CD4-positive, alpha-beta T cell treated with Interleukin-6 for 4 hours (primary cell): ENCODE data around the gene VAMP7.
A peak's percentile ranks its signal among the peaks of the same experiment; 100 is the strongest.
"Not testable (repeated sequence)": the region's sequence is repeated elsewhere in the genome, so short reads cannot be mapped to it uniquely, and the experiment has no call there.

Experiments used
- DNase-seq: peaks from one replicate; pipeline ENCODE4 v3.0.0-alpha.2; 2020; ENCODE audit warnings: mixed read lengths

VAMP7 gene, protein sequence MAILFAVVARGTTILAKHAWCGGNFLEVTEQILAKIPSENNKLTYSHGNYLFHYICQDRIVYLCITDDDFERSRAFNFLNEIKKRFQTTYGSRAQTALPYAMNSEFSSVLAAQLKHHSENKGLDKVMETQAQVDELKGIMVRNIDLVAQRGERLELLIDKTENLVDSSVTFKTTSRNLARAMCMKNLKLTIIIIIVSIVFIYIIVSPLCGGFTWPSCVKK

DNA sequence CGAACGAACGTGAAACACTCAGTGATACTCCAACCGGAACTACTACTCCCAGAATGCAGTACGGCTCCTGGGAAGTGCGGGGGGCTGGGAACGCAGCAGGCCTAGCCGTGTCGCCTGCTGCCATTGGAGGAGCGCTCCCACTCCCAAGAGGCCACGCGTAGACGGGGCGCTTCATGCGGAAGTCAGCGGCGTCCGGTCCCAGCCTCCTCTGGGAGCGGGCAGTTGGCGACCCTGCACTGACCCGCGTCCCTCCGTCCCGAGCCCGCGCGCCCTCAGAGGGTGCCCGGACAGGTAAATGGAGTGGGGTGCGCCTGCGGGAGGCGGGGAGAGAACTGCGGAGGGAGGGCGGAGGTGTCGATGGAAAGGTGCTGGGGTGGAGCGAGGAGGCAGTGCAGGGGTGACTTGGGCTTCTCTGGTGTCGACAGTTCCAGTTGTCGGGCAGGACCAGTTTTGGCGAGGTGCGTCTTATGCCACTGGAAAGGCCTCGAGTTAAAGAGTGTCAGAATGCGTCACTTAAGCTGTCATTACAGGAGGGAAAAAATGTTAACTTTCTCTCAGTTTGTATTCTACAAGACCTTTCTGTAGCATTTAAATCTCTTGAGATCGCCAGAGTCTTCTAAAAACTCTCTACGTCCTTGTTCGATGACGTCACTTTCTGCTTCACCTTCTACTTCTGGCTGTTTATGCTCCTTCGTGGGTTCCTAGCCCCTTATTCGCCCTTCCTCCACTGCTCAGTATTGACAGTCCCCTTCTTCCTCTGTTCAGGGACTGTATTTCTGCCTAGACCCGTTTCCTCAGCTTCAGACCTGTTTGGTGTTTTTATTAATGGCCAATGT lies at the start of gene VAMP7:
VAMP7 (plus strand) TSS at position 188 of the 836 bp plus-strand sequence. CDS start 8,122 bp downstream, outside the sequence.
- DNase-seq: peak; percentile 81

DNA sequence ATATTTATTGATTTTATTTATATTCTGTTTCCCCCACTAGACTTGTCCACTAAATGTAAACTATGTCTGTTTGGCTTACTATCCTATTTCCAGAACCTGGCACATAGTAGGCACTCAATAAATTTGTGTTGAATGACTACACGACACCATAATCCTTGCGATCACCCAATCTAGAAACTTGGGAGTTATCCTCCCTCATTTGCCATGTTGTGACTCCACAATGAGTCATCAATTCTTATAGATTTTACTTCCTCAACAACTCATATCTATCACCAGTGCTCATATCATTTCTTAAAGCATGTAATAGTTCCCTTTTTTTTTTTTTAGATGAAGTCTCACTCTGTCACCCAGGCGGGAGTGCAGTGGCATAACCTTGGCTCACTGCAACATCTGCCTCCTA lies 39.9 kb upstream of the VAMP7 start:
- DNase-seq: no peak

DNA sequence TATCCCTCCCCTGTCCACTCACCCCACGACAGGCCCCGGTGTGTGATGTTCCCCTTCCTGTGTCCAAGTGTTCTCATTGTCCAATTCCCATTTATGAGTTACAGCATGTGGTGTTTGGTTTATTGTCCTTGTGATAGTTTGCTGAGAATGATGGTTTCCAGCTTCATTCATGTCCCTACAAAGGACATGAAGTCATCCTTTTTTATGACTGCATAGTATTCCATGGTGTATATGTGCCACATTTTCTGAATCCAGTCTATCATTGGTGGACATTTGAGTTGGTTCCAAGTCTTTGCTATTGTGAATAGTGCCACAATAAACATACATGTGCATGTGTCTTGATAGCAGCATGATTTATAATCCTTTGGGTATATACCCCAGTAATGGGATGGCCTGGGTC lies 29.4 kb upstream of the VAMP7 start:
- not testable (repeated sequence) for DNase-seq

DNA sequence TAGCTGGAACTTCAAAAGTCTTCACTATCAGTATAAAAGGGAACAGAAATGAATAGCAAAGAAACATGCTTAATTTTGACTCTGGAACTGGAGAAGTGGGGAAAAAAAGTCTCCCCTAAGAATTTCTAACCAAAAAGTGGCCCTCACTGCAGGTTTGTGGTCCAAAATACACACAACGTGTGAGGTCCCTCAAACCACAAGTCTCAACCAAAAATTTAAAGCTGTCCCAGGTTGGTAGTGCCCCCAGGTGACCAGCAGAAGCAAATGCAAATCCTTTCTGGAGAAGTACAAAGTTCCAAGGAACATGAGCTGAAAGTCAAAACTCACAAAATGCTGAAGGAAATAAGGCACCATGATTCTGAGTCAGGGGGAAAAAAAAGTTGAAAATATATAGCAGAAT lies 23.6 kb upstream of the VAMP7 start:
- DNase-seq: no peak

DNA sequence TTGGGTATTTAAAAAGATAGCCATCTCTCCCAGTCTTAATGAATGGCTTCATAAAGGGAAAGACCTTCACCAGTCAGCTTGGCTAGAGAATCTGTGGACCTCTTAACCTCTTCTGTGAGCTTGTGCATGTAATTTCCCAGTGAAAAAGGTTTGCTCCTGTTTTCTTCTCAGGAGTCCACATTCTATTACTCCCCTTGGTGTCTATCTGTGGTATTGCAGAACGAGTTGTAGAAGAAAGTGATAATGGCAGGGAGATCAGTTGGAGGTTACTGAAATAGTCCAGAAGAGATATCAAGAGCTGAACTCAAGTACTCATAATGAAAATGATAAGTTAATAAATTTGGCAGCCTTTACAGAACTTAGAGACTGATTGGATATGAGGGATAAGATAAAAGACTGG lies 16.5 kb upstream of the VAMP7 start:
- DNase-seq: no peak

DNA sequence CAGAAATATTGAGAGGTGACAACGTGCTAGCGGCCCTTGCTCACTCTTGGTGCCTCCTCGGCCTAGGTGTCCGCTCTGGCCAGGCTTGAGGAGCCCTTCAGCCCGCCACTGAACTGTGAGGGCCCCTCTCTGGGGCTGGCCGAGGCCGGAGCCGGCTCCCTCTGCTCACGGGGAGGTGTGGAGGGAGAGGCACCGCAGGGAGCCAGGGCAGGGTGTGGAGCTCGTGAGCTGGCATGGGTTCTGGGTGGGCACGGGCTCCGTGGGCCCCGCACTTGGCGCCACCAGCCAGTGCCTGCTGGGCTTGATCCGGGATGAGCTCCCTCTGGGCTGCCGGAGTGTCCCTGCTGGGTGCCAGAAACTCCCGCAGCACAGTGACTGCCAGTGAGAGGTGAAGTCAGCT lies 16.0 kb upstream of the VAMP7 start:
- DNase-seq: no peak

DNA sequence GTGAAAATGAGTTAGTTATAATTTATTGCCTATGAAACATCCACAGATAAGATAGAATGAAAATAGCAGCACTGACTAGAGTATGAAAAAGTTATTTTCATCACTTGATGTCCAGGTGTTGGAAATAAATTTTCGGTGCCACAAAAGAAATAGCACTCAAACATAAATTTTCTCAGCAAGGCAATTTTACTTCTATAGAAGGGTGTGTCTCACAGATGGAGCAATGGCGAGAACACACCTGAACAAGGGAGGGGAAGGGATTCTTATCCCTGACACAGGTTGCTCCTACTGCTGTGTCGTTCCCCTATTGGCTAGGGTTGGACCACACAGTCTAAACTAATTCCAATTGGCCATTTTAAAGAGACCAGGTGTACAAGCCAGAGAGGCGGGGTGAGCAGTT lies 13.3 kb upstream of the VAMP7 start:
- DNase-seq: no peak

DNA sequence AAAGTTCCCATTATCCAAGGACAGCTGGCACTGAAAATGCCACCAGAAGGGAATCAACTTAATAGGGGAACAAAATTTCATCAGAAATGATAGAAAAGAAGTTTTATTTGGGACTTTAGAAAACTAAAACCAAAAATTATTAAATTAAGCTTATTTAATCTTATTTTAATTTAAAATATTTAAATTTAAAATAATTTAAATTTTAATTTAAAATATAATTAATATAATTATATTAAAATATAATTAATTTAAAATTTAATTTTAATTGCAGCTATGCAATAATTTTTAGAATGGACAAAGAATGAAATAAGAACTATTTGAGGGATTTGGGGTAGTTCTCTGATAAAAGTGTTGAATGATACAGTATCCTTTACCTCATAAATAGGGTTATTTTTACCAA lies 10.2 kb upstream of the VAMP7 start:
- no peak for DNase-seq

DNA sequence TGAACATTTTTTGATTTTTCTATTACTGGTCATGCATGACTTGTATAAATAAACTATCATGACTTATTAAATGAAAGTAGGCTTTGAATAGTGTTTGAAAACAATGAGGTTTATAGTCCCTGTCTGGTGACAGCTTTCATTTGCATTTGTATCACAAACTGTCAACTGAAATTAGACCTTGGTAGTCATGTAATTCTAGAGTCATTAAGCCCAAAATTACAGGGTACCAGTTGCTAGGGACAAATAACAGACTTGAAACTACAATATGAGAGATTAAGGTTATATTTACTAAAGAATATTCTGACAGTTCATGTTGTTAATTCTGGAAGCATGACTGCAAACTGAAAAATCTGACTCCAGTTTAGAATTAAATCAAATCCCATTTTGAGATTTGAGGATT lies 9.2 kb upstream of the VAMP7 start:
- DNase-seq: no peak

DNA sequence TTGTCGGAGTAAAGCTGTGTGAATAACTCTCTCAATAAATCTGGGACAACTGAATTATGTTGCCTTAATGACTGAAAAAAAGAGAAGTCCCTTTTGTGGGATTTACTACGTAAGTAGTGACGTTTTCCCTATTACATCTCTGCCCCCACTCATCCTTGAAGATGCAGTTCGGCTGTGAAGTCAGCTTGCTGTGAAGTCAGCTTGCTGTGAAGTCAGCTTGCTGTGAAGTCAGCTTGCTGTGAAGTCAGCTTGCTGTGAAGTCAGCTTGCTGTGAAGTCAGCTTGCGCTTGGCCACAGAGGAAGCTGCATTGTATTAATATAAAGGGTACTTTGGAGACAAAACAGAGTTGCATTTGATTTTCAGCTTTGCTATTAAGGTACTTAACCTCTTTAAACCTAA lies 8.0 kb upstream of the VAMP7 start:
- DNase-seq: no peak

DNA sequence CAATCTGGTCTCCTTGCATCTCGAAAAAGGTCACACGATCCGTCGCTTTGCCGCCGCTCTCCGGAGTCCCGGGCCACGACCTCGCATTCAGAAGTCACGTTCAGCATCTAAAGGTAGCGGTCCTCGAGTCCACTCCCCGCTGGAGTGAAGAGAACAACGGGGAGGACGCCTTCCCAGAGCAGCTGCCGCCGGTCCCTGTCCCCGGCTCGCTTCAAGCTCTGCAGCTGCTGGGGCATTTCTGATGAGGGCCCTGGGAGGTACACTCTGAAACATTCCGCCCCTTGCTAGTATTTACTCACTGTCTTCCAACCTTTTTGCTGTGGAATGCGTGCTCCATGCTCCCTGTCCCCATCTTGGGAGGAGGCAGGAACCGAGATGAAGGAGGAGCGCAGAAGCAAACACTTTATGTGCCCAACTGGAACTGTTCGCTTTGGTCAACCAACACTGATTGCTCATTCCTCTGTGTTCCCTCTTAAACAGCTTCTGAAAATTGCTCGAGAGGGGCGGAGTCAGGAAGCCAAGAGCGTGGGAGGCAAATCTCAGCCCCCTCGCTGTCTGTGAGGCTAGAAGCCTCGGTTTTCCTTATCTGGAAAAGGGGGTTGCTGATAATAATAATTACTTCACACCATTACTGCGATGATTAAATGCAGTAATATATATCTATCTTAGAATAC lies 6.4 kb upstream of the VAMP7 start:
- DNase-seq: no peak

DNA sequence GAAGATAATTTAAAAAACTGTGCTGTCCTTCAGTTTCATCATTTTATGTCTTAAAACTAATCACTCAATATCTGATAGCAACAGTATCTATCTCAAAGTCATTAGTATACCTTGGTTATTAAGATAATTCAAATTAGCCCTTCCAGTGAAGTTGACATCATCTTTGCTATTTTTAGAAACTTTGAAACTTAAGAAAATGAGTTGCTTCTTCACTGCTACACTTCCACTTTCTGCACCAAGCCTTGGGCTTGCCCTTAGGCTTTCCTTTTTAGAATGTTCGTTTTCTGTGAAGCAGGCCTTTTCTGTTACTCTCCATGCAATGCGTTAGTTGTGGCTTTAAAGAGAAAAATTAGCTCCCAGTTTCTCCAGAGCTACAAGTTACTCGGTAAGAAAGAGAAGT lies 4.4 kb upstream of the VAMP7 start:
- no peak for DNase-seq

DNA sequence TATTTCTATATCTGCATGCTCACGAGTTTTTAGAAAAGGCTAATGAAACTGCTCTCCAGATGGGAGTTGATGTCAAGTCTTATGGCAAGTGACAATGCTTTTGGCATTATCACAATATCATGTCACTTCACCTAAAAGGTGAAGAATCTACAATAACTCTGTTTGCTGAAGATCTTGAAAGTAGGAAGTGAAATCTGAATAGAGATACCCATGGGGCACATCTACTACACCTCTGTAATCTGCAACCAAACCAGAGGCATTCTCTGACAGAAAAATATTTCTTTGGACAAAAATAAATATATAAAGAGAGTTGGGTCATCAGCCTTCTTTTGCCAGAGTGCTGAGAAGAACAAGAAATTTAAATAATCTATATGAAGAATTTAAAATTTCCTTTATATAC lies 3.9 kb upstream of the VAMP7 start:
- DNase-seq: no peak

DNA sequence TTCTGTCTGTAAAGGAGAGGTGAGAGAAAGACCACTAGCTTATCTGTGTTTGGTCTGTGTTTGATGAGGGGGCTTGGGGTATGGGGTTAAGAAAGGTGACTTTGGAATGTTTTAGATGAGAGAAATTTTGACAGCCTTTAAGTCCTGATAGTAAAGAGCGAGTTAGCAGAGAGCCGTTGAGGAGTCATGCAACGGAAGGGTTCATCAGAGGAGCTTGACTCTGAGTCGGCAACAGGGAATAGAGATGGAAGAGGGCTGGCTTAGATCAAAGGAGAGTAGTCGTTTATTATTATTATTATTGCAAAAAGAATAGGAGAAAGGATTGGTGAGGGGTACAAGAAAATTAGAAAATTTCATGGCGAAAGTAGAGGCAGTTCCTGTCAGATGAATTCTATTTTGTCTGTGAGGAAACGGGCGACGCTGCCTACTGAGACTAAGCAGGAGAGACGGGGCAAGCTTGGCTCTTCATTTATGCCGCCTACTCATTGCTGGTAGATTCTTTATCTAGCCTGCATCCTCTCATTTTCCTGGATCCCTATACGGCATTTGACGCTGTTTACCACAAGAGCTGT lies 473 bp upstream of the VAMP7 start:
- DNase-seq: no peak

DNA sequence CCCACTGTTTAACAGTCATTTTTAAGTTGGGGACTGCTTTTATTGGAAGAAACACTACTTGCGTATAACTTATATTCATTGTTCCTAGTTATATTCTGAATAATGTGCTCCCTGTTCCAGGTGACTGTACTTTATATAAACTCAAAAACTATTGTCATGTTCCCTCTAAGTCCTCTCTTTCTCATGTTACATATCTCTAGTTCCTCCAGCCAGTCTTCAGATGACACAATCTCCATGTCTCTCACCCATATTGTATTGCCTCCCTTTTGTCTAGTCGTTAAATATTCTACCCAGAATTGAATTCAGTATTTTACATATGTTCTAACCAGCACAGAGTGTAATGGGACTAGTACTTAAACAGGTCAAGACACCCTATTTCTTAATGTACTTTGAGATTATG lies 5.3 kb downstream of the VAMP7 start:
- no peak for DNase-seq

DNA sequence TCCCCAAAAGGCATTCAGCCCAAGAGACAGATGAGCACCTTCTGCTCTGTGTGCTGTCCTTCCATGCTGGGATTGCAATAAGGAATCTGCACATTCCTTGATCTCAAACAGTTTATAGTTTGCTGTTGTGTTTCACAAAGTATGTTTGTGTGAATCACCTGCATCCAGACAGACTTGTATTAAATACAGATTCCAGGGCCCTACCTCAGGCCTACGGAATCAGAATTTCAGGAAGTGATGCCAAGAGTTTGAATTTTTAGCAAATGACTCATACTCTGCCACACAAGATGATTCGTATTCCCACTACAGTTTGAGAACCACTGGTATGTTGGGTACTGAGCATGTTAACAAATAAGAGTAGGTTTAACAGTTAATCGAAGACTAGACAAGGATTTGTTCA lies 7.0 kb downstream of the VAMP7 start:
- no peak for DNase-seq

DNA sequence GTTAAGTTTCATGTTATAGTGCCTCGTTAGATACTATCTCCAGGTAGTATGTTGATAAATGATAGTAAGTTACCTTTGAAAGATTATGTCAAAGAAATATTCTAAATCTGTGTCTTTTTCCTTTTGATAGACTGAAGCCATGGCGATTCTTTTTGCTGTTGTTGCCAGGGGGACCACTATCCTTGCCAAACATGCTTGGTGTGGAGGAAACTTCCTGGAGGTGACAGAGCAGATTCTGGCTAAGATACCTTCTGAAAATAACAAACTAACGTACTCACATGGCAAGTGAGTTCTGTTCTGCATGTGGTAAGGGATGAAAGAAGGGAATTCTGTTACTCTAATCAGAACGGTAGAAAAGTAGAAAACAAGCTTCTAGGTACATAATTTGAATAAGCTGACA lies 8.2 kb downstream of the VAMP7 start:
- no peak for DNase-seq

DNA sequence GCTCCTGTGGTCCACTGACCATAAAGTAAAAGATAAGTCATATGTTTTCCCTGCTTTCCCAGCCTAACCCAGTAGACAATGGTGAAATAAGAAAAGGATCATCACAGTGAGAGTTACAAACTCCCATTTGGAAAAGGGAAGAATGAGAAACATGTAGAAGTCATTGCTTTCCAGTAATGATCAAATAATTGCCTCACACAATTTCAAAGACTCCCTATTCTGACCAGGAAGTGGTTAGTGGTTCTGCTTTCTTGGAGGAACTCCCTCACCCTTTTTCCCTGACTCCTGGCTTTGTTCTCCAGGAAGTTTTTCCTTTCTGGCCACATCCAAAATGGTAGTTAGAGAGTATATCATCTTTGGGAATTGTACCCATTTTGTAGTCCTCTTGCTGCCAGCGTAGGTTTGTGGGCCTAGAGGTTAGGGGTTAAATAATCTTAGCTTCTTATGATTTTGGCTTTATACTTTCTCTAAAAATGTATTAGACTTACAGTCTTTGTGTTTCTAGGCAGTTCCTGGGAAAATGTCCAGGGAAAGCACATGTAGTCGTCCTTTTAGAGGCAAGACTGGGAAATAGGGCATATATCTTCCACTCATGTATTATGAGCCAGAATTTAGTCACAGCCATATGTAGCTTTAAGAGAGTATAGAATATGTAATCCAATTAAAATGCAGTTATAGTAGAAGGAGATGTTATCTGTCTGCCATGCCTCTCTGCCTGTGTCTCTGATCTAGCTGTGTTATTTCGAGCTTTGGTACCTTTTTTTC lies 10.5 kb downstream of the VAMP7 start:
- DNase-seq: no peak

DNA sequence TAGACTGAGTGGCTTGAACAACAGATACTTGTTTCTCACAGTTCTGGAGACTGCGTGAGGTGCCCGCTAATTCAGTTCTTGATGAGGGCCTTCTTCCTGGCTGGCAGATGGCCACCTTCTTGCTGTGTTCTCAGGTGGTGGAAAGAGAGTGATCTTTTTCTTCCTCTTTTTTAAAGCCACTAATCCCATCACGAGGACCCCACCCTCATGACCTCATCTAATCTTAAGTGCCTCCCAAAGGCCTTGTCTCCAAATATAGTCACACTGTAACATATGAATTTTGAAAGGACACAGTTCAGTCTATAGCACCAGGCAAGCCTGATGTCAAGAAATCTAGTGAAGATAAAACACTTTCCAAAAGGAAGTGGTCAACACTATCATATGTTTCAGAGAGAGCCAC lies 12.4 kb downstream of the VAMP7 start:
- DNase-seq: no peak

DNA sequence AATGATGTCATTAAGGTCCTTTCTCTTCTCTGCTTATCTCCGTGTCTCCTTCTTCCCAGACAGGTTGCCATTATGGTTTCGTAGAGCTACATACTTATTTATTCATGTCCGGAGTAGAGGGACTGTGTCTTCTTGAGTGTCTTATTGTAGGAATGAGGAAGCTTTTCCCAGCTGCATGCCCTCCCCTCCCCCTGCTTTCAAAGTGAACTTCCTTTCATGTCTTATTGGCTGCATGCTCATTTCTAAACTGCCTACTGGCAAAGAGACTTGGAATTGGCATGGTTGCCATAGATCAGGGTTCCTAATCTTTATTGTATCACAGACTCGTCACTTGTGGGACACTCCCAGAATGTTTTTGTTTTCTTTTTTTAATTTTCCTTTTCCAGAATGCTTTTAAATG lies 15.4 kb downstream of the VAMP7 start:
- no peak for DNase-seq

DNA sequence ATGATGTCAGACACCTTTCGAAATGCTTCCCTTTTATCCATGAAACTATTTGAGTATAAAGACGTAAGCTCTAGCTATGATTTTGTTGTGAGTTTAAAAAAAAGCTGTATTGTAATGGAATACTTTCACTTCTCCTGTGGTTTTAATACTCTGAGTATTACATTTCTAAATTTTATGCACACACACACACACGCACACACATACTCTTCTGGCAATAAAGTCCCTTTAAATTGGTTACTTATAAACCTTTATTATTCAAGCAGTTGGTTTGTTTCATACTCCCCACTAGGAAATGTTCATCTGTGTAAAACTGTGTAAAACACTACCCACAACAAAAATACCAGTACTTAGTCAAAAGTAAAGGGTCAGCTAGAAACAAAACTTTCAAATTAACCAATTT lies 18.2 kb downstream of the VAMP7 start:
- no peak for DNase-seq

DNA sequence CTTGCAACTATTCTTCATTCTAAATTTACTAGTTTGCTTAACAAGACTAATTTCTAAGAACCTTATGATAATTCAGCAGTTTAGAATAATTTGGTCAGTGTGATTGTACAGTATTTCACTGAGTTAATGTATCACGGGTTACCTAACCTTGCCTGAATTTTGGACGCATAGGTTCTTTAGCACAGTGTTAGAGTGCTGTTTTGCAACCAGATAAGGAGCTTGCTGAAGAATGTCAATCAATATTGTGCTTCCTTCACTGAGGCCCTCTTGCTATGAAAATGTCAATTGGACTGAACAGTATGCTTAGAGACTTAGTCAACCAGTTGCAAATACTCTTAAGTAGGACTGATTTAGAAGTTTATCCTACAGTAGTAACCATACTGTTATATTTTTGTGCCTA lies 19.6 kb downstream of the VAMP7 start:
- no peak for DNase-seq

DNA sequence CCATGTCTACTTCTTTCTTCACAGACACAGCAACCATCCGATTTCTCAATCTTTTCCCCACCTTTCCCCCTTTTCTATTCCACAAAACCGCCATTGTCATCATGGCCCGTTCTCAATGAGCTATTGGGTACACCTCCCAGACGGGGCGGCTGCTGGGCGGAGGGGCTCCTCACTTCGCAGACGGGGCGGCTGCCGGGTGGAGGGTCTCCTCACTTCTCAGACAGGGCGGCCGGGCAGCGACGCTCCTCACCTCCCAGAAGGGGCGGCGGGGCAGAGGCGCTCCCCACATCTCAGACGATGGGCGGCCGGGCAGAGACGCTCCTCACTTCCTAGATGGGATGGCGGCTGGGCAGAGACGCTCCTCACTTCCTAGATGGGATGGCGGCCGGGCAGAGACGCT lies 26.5 kb downstream of the VAMP7 start:
- not testable (repeated sequence) for DNase-seq
